ENCODE data around the gene SS18L1. TPM values are rescaled to one million over a fixed set of nuclear protein-coding genes. Genes with fewer than 3 reads are reported as not detected.

Gene SS18L1
- polyA plus RNA-seq, 1 of the 3 experiments (the other 2 are of a cell fraction): 10.7 TPM

DNA sequence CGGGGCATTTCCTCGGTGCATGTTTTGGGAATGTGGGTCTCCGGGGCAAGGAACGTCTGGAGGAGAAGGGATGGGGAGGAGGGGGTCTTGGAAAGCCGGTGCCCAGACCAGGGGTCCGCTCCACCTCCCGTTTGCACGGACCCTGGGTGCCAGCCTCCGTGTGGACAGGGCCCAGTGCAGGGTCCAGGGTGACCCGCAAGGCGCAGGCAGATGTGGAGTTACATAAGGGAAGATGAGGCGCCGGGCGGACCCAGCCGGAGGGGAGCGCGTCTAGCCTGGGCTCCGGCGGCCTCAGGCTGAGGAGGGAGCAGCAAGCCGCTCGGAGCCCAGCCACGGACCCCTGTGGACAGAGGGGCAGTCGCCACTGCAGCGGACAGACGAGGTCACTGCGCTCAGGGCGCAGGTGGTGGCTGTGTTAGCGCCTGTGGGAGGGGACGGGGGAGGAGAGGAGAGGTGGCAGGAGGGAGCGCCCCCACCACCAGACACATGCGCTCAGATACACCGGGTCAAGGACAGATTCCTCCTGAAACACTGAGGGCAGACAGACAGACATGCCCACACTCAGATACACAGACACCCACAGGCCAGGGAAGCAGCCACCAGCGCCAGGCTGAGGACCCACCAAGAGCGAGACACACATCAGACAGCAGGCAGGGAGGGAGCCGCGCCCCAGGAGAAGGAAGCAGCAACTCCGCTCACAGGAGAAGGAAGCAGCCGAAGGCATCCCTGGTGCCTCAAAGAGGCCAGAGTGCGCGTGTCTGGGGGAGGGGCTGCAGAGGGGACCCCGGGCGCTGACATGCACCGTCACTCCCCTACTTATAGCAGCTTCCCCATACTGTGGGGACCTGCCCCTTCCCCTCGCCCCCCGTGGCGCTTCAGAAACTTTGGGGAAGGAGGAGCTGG is 77.3 kb downstream of the SS18L1 start:
- no peaks in the 10 kb centered on the region for H3K9me2 ChIP-seq
- peak; percentile 72 for DNase-seq
- CTCF ChIA-PET: no interaction called here
- peak overlapping the region; percentile 67; the same call in 1 of the 2 replicates for H3K4me2 ChIP-seq
- 16% methylated on average over 34 of the region's 46 CpGs for WGBS (ENCODE audit: low lambda C conversion rate)
- H2AFZ ChIP-seq (ENCODE audit: low read depth): no peak overlapping the region
- POLR2A ChIA-PET: interaction anchor here (1.0 kb wide), 1 partner anchor 148 kb away, joined by 3 read pairs; no protein-coding TSS in a partner anchor
- H3K9me3 ChIP-seq: no peaks in the 10 kb centered on the region
- no peaks in the 10 kb centered on the region for H3K79me2 ChIP-seq (ENCODE audit: insufficient read depth)
- H3K4me1 ChIP-seq (ENCODE audit: control insufficient read depth in 1 of 2, insufficient read depth in 2 of 2, low read depth in 1 of 2, low read length in 1 of 2): peaks cover 0 to 16% of the 10 kb centered on the region in 2 experiments; a peak in 1 of 4 replicates
- H3K27ac ChIP-seq (ENCODE audit: low read depth in 2 of 2, low read length in 1 of 2): no peak overlapping the region
- peaks cover 48% of the 10 kb centered on the region for H3K27me3 ChIP-seq (ENCODE audit: insufficient read depth)
- H3K4me3 ChIP-seq (ENCODE audit: low read depth in 2 of 2, low read length in 1 of 2): peak overlapping the region in 1 of 2 experiments; percentile 23; a peak in 1 of 4 replicates
- H4K20me1 ChIP-seq (ENCODE audit: insufficient read depth): 0 out of 2 replicates have a peak, but pooled peaks cover 8% of the 10 kb centered on the region
- no peaks in the 10 kb centered on the region for H3K36me3 ChIP-seq (replicated peaks in 1 of 2; ENCODE audit: control insufficient read depth in 1 of 2, insufficient read depth in 2 of 2, low read length in 1 of 2)
- H3F3A ChIP-seq (replicated peaks; ENCODE audit: insufficient read depth): no peaks in the 10 kb centered on the region
- TF ChIP-seq, protein P1, sequence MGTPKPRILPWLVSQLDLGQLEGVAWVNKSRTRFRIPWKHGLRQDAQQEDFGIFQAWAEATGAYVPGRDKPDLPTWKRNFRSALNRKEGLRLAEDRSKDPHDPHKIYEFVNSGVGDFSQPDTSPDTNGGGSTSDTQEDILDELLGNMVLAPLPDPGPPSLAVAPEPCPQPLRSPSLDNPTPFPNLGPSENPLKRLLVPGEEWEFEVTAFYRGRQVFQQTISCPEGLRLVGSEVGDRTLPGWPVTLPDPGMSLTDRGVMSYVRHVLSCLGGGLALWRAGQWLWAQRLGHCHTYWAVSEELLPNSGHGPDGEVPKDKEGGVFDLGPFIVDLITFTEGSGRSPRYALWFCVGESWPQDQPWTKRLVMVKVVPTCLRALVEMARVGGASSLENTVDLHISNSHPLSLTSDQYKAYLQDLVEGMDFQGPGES (IDR thresholded peaks at IDR 0.05; ENCODE audit: low read depth, low read length): no peak
- no peak for TF ChIP-seq MXI1 (IDR thresholded peaks at IDR 0.05; ENCODE audit: low read depth, low read length)
- TF ChIP-seq, protein P2, sequence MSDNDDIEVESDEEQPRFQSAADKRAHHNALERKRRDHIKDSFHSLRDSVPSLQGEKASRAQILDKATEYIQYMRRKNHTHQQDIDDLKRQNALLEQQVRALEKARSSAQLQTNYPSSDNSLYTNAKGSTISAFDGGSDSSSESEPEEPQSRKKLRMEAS (IDR thresholded peaks at IDR 0.05; ENCODE audit: low read depth): no peak
- TF ChIP-seq GABPA (IDR thresholded peaks at IDR 0.05; ENCODE audit: low read depth): no peak
- no peak for TF ChIP-seq RCOR1 (IDR thresholded peaks at IDR 0.05; ENCODE audit: low read length)
- TF ChIP-seq TCF12 (IDR thresholded peaks at IDR 0.05): no peak
- no peak for TF ChIP-seq JUND (IDR thresholded peaks at IDR 0.05)
- TF ChIP-seq EZH2phosphoT487 (IDR thresholded peaks at IDR 0.05; ENCODE audit: borderline replicate concordance, low read depth): no peak
- no peak for TF ChIP-seq SMC3 (IDR thresholded peaks at IDR 0.05; ENCODE audit: low read depth, low read length)
- TF ChIP-seq, protein P3, sequence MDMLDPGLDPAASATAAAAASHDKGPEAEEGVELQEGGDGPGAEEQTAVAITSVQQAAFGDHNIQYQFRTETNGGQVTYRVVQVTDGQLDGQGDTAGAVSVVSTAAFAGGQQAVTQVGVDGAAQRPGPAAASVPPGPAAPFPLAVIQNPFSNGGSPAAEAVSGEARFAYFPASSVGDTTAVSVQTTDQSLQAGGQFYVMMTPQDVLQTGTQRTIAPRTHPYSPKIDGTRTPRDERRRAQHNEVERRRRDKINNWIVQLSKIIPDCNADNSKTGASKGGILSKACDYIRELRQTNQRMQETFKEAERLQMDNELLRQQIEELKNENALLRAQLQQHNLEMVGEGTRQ (IDR thresholded peaks at IDR 0.05; ENCODE audit: borderline replicate concordance, low read depth, low read length): no peak
- no peak for TF ChIP-seq CHD2 (IDR thresholded peaks at IDR 0.05; ENCODE audit: low read length, partially characterized antibody)
- TF ChIP-seq, protein P4, sequence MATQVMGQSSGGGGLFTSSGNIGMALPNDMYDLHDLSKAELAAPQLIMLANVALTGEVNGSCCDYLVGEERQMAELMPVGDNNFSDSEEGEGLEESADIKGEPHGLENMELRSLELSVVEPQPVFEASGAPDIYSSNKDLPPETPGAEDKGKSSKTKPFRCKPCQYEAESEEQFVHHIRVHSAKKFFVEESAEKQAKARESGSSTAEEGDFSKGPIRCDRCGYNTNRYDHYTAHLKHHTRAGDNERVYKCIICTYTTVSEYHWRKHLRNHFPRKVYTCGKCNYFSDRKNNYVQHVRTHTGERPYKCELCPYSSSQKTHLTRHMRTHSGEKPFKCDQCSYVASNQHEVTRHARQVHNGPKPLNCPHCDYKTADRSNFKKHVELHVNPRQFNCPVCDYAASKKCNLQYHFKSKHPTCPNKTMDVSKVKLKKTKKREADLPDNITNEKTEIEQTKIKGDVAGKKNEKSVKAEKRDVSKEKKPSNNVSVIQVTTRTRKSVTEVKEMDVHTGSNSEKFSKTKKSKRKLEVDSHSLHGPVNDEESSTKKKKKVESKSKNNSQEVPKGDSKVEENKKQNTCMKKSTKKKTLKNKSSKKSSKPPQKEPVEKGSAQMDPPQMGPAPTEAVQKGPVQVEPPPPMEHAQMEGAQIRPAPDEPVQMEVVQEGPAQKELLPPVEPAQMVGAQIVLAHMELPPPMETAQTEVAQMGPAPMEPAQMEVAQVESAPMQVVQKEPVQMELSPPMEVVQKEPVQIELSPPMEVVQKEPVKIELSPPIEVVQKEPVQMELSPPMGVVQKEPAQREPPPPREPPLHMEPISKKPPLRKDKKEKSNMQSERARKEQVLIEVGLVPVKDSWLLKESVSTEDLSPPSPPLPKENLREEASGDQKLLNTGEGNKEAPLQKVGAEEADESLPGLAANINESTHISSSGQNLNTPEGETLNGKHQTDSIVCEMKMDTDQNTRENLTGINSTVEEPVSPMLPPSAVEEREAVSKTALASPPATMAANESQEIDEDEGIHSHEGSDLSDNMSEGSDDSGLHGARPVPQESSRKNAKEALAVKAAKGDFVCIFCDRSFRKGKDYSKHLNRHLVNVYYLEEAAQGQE (IDR thresholded peaks at IDR 0.05; ENCODE audit: low read depth, low read length): no peak
- TF ChIP-seq RAD21 (IDR thresholded peaks at IDR 0.05; ENCODE audit: low read length): no peak
- no peak for TF ChIP-seq SIN3A (IDR thresholded peaks at IDR 0.05; ENCODE audit: borderline replicate concordance, low read depth, low read length)
- no peak for TF ChIP-seq ELF1 (IDR thresholded peaks at IDR 0.05)
- TF ChIP-seq, protein P5, sequence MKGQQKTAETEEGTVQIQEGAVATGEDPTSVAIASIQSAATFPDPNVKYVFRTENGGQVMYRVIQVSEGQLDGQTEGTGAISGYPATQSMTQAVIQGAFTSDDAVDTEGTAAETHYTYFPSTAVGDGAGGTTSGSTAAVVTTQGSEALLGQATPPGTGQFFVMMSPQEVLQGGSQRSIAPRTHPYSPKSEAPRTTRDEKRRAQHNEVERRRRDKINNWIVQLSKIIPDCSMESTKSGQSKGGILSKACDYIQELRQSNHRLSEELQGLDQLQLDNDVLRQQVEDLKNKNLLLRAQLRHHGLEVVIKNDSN (IDR thresholded peaks at IDR 0.05; ENCODE audit: borderline replicate concordance, low read depth): no peak
- TF ChIP-seq FOSL2 (IDR thresholded peaks at IDR 0.05; ENCODE audit: borderline replicate concordance, low read depth): no peak
- no peak overlapping the region for H3K9ac ChIP-seq

Data from SK-N-SH (cell line).